Fibroblast of peridontal ligament (primary cell): ENCODE data around the gene HCN4.
"Not testable (repeated sequence)": the region's sequence is repeated elsewhere in the genome, so short reads cannot be mapped to it uniquely, and the experiment has no call there.

Experiments used
- DNase-seq: peaks from one replicate; pipeline ENCODE4 v3.0.0-alpha.2; 2010; ENCODE audit errors: extremely low read depth

The HCN4 gene

GRCh38 chr15:73325191-73325861 is 43.4 kb downstream of the HCN4 start:
- no peak for DNase-seq

DNA sequence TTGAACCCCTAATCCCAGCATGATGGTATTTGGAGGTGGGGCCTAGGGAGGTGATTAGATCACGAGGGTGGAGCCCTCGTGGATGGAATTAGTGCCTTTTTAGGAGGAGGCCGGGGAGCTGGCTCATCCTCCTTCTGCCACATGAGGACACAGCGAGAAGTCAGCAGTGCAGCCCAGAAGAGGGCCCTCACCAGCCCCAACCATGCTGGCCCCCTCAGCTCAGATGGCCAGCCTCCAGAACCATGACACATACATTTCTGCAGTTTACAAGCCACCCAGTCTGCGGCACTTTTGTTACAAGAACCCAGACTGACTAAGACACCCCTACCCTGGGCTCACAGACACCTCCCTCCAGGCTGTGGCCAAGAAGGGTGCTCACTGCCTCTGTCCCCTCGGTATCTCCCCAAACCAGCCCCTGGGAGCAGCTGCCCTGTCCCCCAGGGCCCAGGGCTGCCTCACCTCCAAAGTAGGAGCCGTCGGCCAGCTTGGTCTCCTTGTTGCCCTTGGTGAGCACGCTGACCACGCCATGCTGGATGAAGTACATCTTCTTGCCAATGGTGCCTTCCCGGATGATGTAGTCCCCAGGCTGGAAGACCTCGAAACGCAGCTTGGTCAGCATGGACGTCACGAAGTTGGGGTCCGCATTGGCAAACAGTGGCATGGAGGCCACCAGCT is 44.1 kb downstream of the HCN4 start:
- DNase-seq, result no peak

GRCh38 chr15:73323956-73324355 is 44.8 kb downstream of the HCN4 start:
- DNase-seq, result no peak

- DNase-seq, result no peak
Measured at GRCh38 chr15:73323374-73323955, 45.3 kb downstream of the HCN4 start.

DNA sequence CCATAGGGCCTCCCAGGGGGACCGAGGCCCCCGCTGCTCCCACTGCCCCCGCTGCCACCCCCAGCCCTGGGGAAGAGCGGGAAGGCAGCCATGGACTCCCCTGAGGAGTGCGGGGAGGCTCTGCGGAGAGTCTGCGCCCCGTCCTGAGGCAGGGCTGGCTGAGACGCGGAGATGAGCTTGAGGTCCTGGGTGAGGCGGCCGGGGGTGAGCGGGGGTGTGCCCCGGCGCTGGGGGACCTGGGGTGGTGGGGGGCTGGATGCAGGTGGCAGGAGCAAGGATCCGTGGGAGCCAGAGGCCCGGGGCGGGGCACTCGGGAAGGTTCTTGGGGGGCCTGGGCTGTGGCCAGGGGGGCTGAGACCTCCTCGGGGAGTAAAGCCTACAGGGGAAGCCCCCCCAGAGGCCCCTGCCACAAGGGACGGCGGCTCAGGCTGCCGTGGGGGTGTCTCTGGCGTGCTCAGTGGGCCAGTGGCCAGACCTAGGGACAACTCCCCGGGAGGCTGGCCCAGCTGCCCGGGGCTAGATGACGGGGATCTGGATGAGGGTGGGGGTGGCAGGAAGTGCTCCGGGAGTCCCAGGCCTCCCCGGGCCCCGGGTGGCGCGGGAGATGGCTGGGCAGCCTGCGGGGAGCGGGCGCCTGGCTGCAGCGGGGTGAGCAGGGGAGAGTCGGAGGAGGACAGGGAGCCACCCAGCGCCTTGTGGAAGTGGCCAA is 45.9 kb downstream of the HCN4 start:
- no peak for DNase-seq

GRCh38 chr15:73321496-73322450 is 47.0 kb downstream of the HCN4 start:
- DNase-seq, result no peak

- DNase-seq, result no peak
Measured at GRCh38 chr15:73320619-73321180, 48.1 kb downstream of the HCN4 start.

DNA sequence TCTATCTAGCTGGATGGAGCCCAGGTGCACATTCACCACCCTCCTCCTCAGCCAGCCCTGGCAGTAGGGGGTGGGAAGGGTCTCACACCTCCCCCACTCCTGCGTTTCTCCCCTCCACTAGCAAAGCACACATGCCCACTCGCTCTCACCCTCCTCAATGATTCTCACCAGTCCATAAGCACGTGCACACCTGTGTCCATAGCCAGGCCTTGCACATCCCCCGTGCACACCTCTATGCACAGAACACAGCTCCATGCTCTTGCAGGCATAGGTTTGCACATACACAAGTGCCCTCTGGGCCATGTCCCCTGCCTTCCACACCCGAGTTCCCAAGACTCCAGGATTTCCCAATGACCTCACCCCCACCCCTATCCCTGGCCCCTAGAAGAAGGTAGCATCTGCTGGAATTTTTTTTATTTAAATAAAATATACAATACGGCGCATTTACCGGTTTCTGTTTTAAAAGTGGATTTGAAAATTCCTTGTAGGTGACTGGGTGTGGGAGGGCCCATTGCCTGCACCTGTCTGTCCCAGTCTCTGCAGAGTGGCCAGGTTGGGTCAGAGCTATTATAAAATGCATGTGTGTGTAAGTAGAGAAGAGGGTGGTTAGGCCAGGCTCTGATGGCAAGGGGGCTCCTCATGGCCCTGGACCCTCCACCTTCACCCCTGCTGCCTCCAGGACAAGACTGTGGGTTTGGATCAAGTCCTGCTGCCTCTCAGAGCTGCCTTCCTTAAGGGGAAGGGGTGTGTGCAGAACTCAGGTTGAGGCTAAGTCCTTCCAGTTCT is 49.1 kb downstream of the HCN4 start:
- no peak for DNase-seq

DNA sequence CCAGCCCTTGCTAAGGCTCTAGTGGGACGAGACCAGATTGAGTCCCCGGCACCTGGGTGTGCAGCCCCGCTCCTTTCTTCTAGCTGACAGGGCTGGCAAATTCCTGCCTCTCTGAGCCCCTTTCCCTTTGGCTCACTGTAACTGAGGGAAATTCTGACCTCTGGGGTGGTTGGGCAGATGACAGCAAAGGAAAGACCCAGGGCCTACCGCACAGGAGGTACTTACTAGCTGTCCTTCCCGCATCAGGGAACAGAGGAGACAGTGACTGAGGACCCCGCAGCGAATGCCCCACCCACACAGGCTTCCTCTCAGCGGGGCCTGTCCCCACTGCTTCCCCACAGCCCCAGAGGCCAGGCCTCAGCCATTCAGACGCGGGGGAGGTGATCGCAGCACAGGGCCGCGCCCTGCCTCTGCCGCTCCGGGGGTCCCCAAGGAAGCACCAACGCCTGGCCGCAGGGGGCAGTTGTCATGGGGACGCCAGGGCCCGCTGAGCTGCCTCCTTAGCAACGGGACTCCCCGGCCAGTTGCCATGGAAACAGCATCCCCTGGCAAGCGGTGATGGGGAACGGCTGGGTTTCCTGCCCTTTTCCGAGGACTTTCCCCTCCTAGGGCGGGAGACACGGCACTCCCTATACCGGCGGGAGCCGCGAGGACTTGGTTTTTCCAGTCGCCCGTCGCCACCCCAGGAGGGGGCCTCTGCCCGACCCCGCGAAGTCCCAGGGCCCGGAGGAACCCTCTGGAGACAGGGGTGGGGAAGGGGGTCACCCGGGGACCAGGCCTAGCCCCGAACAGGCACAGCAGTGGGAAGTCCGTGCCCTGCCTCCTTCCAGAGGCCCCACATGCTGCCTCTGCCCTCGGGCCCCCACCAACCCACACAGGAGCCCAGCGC is 50.1 kb downstream of the HCN4 start:
- DNase-seq, result no peak

DNA sequence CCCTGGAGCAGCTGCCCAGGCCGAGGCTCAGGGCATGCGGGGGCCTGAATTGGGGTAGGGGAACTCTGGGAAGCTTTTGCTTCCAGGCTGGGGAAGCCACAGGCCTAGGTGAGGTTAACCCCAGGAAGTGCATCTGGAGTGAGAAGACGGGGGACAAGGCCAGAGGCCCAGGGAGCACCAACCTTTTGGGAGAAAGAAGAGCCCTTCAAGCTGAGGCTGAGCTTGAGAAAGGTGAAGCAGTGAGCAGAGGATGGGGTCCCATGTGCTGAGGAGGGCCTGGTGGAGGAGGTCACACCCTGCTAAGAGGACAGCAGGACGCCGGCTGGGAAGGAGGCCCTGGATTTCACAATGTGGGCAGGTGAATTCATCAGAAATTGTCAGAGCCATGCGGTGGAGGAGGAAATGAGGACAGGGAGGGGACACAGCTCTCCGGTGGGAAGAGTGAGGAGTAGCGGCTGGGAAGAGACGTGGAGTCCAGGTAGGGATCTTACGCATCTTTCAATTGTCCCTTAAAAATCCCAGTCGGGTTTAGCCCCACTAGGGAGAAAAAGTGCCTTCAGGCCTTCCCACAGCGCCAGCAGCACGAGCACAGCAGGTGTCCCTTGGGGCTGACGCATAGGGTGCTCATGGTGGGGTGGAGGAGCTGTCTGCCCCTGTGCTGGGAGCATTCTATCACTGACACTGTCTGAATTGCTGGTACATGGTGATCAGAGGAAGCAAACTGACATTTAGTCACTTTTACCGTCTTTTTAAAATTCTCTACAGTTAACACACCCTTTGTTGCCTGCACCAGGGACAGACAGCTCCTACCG is 50.9 kb downstream of the HCN4 start:
- DNase-seq, result no peak

GRCh38 chr15:73313861-73314260 is 54.9 kb downstream of the HCN4 start:
- no peak for DNase-seq

- DNase-seq, result no peak
Measured at GRCh38 chr15:73308305-73308704, 60.5 kb downstream of the HCN4 start.

GRCh38 chr15:73305331-73306211 is 63.2 kb downstream of the HCN4 start:
- peak; percentile 68 for DNase-seq

DNA sequence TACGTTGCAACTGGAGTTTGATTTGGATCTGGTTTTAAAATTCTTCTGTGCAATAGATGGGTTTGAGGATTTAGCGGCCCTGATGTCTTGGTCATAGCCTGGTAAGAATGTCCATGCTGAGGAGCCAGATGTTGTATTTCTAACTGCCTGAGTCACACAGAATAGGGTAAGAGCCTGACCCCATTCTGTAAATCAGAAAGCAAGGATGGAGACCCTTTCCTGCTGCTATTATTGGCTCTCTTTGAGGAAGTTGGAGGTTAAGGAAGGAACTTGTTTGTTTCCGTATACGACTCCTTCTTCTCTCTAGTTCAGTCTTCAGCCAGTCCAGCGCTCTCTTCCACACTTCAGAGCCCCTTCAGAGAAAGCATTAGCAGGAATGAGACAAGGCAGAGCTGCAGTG is 65.1 kb downstream of the HCN4 start:
- no peak for DNase-seq

DNA sequence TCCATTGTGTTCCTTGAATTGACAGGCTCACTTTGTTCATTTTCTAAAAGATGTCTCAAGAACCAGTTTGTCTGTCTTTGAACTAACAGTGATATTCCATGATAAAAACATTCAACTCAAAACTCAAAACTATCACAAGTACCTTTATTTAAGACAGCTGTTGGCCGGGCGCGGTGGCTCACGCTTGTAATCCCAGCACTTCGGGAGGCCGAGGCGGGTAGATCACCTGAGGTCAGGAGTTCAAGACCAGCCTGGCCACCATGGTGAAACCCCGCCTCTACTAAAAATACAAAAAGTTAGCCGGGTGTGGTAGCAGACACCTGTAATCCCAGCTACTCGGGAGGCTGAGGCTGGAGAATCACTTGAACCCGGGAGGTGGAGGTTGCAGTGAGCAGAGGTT is 68.5 kb downstream of the HCN4 start:
- DNase-seq, result not testable (repeated sequence)

GRCh38 chr15:73298522-73299245 is 70.1 kb downstream of the HCN4 start:
- no peak for DNase-seq
